ENCODE results near the gene RBMY1D.
"Not testable (repeated sequence)": the region's sequence is repeated elsewhere in the genome, so short reads cannot be mapped to it uniquely, and the experiment has no call there.

Gene RBMY1D

DNA sequence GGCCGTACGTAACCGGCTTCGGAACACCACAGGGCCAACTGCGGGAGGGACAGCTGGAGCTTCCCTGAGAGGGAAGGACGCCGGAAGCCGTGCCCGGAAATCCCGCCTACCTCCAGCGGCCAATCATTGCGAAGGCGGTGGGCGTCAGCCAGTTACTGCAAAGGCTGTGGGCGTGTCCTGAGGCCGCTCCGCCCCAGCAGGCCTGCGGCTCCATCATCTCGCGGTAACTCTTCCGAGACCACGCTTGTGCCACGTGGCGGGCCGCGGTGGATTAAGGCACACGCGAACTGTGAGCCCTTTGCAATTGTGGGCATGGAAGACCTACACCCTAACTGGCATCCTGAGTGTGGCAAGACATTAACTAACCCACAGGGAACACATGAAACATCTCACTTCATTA, at the start of gene RBMY1D:
RBMY1D (minus strand) TSS at position 101 of the 400 bp plus-strand sequence. CDS start 2,013 bp downstream, outside the sequence.
- not testable (repeated sequence) for DNase-seq (ENCODE audit: low read depth)

DNA sequence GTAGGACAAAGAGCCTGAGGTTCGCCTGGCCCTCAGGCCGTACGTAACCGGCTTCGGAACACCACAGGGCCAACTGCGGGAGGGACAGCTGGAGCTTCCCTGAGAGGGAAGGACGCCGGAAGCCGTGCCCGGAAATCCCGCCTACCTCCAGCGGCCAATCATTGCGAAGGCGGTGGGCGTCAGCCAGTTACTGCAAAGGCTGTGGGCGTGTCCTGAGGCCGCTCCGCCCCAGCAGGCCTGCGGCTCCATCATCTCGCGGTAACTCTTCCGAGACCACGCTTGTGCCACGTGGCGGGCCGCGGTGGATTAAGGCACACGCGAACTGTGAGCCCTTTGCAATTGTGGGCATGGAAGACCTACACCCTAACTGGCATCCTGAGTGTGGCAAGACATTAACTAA, 23.6 kb upstream of the RBMY1D start, which contains the start of gene RBMY1E:
RBMY1E (minus strand) TSS at position 101 of the 400 bp plus-strand sequence. CDS start 1,978 bp downstream, outside the sequence.
- not testable (repeated sequence) for DNase-seq (ENCODE audit: low read depth)

DNA sequence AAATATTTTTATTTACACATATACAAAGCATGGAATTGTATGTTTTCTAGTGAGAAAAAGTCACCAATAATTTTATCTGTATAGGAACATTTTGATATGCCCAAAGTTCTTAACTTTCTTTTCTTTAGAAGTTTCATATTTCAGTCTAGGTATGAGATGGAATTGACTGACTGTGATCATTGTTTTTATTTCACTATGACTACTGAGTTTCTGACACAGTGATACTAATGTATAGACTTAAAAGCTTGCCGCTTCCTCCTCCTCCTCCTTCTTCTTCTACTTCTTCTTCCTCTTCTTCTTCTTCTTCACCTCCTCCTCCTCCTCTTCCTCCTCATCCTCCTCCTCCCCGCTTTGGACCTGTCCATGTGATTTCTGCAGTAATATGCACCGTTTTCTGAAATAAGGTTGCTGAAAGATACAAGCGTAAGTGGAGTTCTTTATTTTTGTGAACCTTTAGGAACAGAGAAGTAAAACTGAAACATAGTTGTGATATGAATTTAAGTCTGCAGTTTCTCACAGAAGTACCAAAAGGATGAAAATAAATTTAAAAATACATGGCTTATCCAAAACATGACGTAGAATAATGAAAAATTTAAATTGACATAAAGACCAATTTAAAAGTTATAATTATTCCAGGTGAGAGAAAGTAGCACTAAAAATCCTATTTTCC, 24.8 kb downstream of the RBMY1D start:
- not testable (repeated sequence) for DNase-seq (ENCODE audit: low read depth)

DNA sequence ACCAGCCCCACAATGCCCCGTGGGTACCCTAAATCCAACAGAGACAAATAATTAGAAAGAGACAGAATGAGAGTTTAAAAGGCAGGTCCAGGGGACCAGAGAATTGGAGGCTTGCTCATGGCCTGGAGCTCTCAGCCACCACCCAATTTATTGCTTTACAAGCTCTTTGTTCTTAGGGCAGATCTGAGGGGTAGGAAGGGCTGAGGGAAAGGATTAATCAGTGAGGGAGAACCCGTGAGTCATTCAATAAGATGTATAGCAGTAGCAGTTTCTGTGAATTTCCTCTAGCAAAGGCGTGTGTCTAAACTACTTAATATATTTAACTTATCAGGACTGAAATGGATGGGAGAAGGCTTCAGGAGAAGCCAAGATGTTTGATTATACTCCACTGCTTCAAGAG, 48.8 kb downstream of the RBMY1D start:
- no peak for DNase-seq (ENCODE audit: low read depth)

DNA sequence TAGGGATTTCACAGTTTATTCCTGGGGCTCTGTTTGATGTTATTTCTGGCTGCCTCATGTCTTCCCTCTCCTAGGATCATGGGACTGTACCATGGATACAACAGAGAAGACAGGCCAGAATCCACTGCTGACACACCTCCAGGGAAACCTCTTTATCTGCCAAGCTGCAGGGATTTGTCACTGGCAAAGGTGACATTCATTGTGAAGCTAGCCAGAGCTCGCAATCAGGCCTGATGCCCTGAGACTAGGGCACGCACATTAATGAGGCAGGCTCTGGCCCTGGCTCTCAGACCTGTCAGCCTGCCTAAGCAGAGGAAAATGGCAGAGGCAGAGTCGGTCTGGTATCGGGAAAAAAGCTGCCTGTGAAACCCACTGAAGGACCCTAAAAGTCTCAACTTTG, 52.2 kb downstream of the RBMY1D start:
- DNase-seq (ENCODE audit: low read depth), result no peak

DNA sequence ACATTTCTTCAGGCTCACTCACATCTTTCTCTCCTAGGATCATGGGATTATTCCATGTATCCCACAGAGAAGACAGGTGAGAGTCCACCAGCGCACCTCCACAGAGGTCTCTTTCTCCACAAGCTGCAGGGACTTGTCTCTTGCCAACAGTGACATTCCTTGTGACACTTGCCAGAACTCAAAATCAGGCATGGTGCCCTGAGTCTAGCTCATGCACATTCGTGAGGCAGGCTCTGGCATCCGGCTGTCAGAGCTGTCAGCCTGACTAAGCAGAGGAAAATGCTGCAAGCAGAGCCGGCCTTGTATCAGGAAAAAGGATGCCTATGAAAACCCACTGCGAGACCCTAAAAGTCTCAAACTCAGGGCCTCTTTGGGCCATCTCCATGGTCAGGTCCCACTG, 54.8 kb downstream of the RBMY1D start:
- no peak for DNase-seq (ENCODE audit: low read depth)

DNA sequence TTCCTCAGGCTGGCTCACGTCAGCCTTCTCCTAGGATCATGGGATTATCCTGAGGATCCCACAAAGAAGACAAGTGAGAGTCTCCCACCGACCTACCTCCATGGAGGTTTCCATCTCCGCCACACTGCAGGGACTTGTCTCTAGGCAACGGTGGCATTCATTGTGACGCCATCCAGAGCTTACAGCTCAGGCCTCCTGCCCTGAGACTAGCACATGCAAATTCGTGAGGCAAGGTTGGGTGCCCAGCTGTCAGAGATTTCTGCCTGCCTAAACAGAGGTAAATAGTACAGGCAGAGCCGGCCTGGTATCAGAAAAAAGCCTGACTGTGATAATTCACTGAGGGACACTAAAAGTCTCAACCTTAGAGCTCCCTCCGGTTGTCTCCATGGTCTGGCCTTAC, 58.0 kb downstream of the RBMY1D start:
- DNase-seq (ENCODE audit: low read depth), result no peak

DNA sequence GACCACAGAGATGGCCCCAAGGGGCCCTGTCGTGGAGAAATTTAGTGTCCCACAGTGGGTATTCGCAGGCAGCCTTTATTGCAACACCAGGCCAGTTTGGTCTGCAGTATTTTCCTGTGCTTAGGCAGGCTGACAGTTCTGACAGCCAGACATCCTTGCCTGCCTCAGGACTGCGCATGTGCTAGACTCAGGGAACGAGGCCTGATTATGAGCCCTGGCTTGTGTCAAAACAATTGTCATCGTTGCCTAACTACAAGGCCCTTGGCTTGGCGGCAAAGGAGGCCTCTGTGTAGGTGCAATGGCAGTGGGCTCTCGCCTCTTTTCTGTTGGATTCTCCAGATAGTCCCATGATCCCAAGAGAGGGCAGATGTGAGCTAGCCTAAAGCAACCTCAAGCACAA, 59.3 kb downstream of the RBMY1D start:
- DNase-seq (ENCODE audit: low read depth), result no peak
